H1 (cell line): ENCODE data around the gene FAM170B. TPM values are rescaled to one million over a fixed set of nuclear protein-coding genes. Genes with fewer than 3 reads are reported as not detected.

Experiments
- CTCF ChIA-PET: fragments of 300-600 bp; sonication (Branson Sonifier 250); formaldehyde crosslinking; loops from one replicate; lab custom pipeline; 2021; ENCODE audit not compliant: partially characterized antibody; lab: Charles Lee
- POLR2A ChIA-PET: fragments of 300-600 bp; sonication (Branson Sonifier 250); formaldehyde crosslinking; loops from one replicate; lab custom pipeline; 2021; ENCODE audit warnings: inconsistent platforms; ENCODE audit not compliant: partially characterized antibody; lab: Charles Lee
- DNase-seq, 2 experiments: peaks; one replicate each; pipeline versions ENCODE4 v3.0.0 to v3.0.0-alpha.2; 2010 to 2022; ENCODE audit warnings: low spot score in 2 of 2, low read depth in 1 of 2, mixed read lengths in 1 of 2
- FAIRE-seq: peaks from 2 replicates; lab custom pipeline; 2011; peaks lifted over from hg19 to GRCh38; lab: Jason Lieb, UNC
- H2AFZ ChIP-seq: 2 replicates; pipeline ENCODE4 v1.8.1; 2012; ENCODE audit warnings: low read length, inconsistent platforms
- H2AK5ac ChIP-seq: 2 replicates; pipeline ENCODE4 v1.6.1; 2013; ENCODE audit warnings: low read depth, low read length
- H2BK120ac ChIP-seq: replicated peaks from 2 replicates; pipeline ENCODE3; 2013; ENCODE audit warnings: low read depth, low read length, inconsistent platforms
- H2BK12ac ChIP-seq: 2 replicates; pipeline ENCODE4 v1.6.1; 2013; ENCODE audit warnings: low read depth, low read length
- H2BK15ac ChIP-seq: 2 replicates; pipeline ENCODE4 v1.6.1; 2013; ENCODE audit warnings: low read length
- H2BK20ac ChIP-seq: 2 replicates; pipeline ENCODE4 v1.6.1; 2013; ENCODE audit warnings: low read length
- H2BK5ac ChIP-seq: 2 replicates; pipeline ENCODE4 v1.6.1; 2013; ENCODE audit warnings: low read depth, low read length
- H3K14ac ChIP-seq: 2 replicates; pipeline ENCODE4 v1.6.1; 2013; ENCODE audit warnings: inconsistent platforms; ENCODE audit not compliant: insufficient read length
- H3K18ac ChIP-seq: 2 replicates; pipeline ENCODE4 v1.6.1; 2013; ENCODE audit warnings: low read length; ENCODE audit errors: extremely low read depth
- H3K23ac ChIP-seq: 2 replicates; pipeline ENCODE4 v1.6.1; 2013; ENCODE audit warnings: inconsistent platforms; ENCODE audit not compliant: insufficient read length
- H3K23me2 ChIP-seq: 2 replicates; pipeline ENCODE4 v1.6.1; 2013; ENCODE audit warnings: low read depth, low read length
- H3K27ac ChIP-seq: 2 replicates; pipeline ENCODE4 v1.6.1; 2011; ENCODE audit warnings: low read depth, low read length, inconsistent platforms
- H3K27me3 ChIP-seq, 4 experiments: replicated peaks in 1 of 4; 1 replicate in 1 of 4; 2 replicates in 3 of 4; pipeline versions ENCODE4 v1.6.1 to v1.8.1; 2011 to 2013; ENCODE audit warnings: low read length in 3 of 4, mild to moderate bottlenecking in 3 of 4, inconsistent platforms in 2 of 4, mixed read lengths in 2 of 4, moderate library complexity in 1 of 4; ENCODE audit not compliant: control insufficient read depth in 3 of 4, insufficient read depth in 3 of 4; ENCODE audit errors: extremely low read depth in 1 of 4
- H3K36me3 ChIP-seq, 4 experiments: 2 replicates each; pipeline versions ENCODE4 v1.6.1 to v1.8.1; 2011 to 2013; ENCODE audit warnings: mild to moderate bottlenecking in 4 of 4, low read length in 3 of 4, moderate library complexity in 2 of 4, control low read depth in 1 of 4, inconsistent platforms in 1 of 4; ENCODE audit not compliant: insufficient read depth in 4 of 4, control insufficient read depth in 2 of 4
- H3K4ac ChIP-seq: replicated peaks from 2 replicates; pipeline ENCODE3; 2013; ENCODE audit warnings: low read length, low read depth, mixed read lengths, inconsistent platforms; ENCODE audit not compliant: insufficient read length
- H3K4me1 ChIP-seq, 4 experiments: replicated peaks in 1 of 4; 1 replicate in 1 of 4; 2 replicates in 3 of 4; pipeline versions ENCODE4 v1.6.1 to v1.8.1; 2011 to 2013; ENCODE audit warnings: low read length in 3 of 4, inconsistent platforms in 2 of 4, mixed read lengths in 1 of 4; ENCODE audit not compliant: insufficient read depth in 4 of 4, control insufficient read depth in 3 of 4
- H3K4me2 ChIP-seq, 2 experiments: 2 replicates each; pipeline versions ENCODE4 v1.6.1 to v1.8.1; 2011 to 2013; ENCODE audit warnings: low read depth in 2 of 2, low read length in 2 of 2, control low read depth in 1 of 2, inconsistent platforms in 1 of 2, mild to moderate bottlenecking in 1 of 2; ENCODE audit not compliant: insufficient read depth in 1 of 2
- H3K4me3 ChIP-seq, 4 experiments: fragments of 200-600, 300-600 bp in 1 of 4; sonication (generic), shearing (Covaris generic), sonication (Bioruptor Twin) in 1 of 4; 2 replicates each; pipeline versions ENCODE4 v1.5.1 to v1.8.1; 2011 to 2016; ENCODE audit warnings: low read length in 4 of 4, low read depth in 3 of 4, control low read depth in 2 of 4, inconsistent platforms in 2 of 4, mild to moderate bottlenecking in 2 of 4, mixed read lengths in 1 of 4, moderate library complexity in 1 of 4; ENCODE audit not compliant: insufficient read depth in 2 of 4; ENCODE audit errors: extremely low read depth in 1 of 4
- H3K56ac ChIP-seq: replicated peaks from 2 replicates; pipeline ENCODE3; 2013; ENCODE audit warnings: low read depth, mild to moderate bottlenecking, mixed read lengths, low read length, inconsistent platforms; ENCODE audit not compliant: insufficient read length
- H3K79me1 ChIP-seq: 2 replicates; pipeline ENCODE4 v1.6.1; 2013; ENCODE audit warnings: low read depth, low read length, control low read depth
- H3K79me2 ChIP-seq, 2 experiments: 2 replicates each; pipeline versions ENCODE4 v1.6.1 to v1.8.1; 2012 to 2013; ENCODE audit warnings: low read length in 2 of 2, mild to moderate bottlenecking in 2 of 2, inconsistent platforms in 1 of 2; ENCODE audit not compliant: insufficient read depth in 2 of 2, control insufficient read depth in 1 of 2
- H3K9ac ChIP-seq, 4 experiments: replicated peaks in 1 of 4; 1 replicate in 1 of 4; 2 replicates in 3 of 4; pipeline versions ENCODE4 v1.6.1 to v1.8.1; 2011 to 2013; ENCODE audit warnings: low read depth in 3 of 4, low read length in 3 of 4, control low read depth in 2 of 4, mild to moderate bottlenecking in 2 of 4, moderate library complexity in 2 of 4, inconsistent platforms in 1 of 4; ENCODE audit errors: extremely low read depth in 1 of 4
- H3K9me3 ChIP-seq, 2 experiments: 2 replicates each; pipeline versions ENCODE4 v1.6.1 to v1.8.1; 2012 to 2013; ENCODE audit warnings: mild to moderate bottlenecking in 2 of 2, moderate library complexity in 2 of 2, control low read depth in 1 of 2, inconsistent platforms in 1 of 2, low read depth in 1 of 2, low read length in 1 of 2, mixed read lengths in 1 of 2; ENCODE audit not compliant: insufficient read depth in 2 of 2
- H4K20me1 ChIP-seq, 2 experiments: replicated peaks in 1 of 2; 2 replicates each; pipeline versions ENCODE3 to v1.8.1; 2011 to 2013; ENCODE audit warnings: inconsistent platforms in 2 of 2, low read length in 2 of 2, mild to moderate bottlenecking in 1 of 2; ENCODE audit not compliant: insufficient read depth in 2 of 2, control insufficient read depth in 1 of 2
- H4K5ac ChIP-seq: 2 replicates; pipeline ENCODE4 v1.6.1; 2013; ENCODE audit warnings: low read length, low read depth, mixed read lengths, inconsistent platforms; ENCODE audit not compliant: insufficient read length
- H4K8ac ChIP-seq: 2 replicates; pipeline ENCODE4 v1.8.0; 2013; ENCODE audit warnings: mild to moderate bottlenecking, moderate library complexity, low read length, inconsistent platforms; ENCODE audit not compliant: insufficient read depth; ENCODE audit errors: extremely low read depth
- H4K91ac ChIP-seq: replicated peaks from 2 replicates; pipeline ENCODE3; 2013; ENCODE audit warnings: low read length, mixed read lengths, inconsistent platforms; ENCODE audit not compliant: insufficient read length
- GABPA ChIP-seq: IDR thresholded peaks from 2 replicates; pipeline ENCODE4 v1.6.1; 2011; ENCODE audit warnings: mild to moderate bottlenecking, low read length, moderate library complexity, borderline replicate concordance; ENCODE audit not compliant: insufficient read depth
- NANOG ChIP-seq: IDR thresholded peaks from 2 replicates; pipeline ENCODE4 v1.6.1; 2011; ENCODE audit warnings: low read length, low read depth, mild to moderate bottlenecking, inconsistent platforms; ENCODE audit not compliant: insufficient read depth, poor library complexity, severe bottlenecking
- WGBS, 2 experiments: shearing (Covaris generic) in 1 of 2; methylation state at CpG; one replicate each; pipeline versions ENCODE4 v1.1.6 to v1.1.7; 2013 to 2015; ENCODE audit warnings: low lambda C conversion rate in 2 of 2, mixed read lengths in 2 of 2, inconsistent platforms in 1 of 2, low coverage in 1 of 2, missing lambda C conversion rate in 1 of 2; ENCODE audit not compliant: insufficient replicate concordance in 2 of 2, insufficient coverage in 1 of 2, insufficient read length in 1 of 2; ENCODE audit errors: extremely low coverage in 1 of 2, missing lambda C conversion rate in 1 of 2; 5-methylcytosine and 5-hydroxymethylcytosine counted together
- polyA plus RNA-seq, 7 experiments: library from polyadenylated mRNA; depleted of rRNA in 3 of 7; stranded (reverse) in 5 of 7; unstranded in 2 of 7; fragments of >200 nt in 5 of 7; fragments of 200-250 nt in 2 of 7; gene quantifications; 1 replicate in 5 of 7; 2 replicates in 1 of 7; 4 replicates in 1 of 7; pipeline versions ENCODE4 v1.2.1 to v1.2.3, GENCODE V29; 2011 to 2013; ENCODE audit warnings: missing spikeins in 2 of 7, mixed read lengths in 2 of 7
- total RNA-seq: library from RNA; stranded (reverse); fragmentation: NEBNext Ultra II Directional; extraction: Animal tissue kit (Norgen Biotek cat#: 25700); gene quantifications from 2 replicates; pipeline ENCODE4 v1.2.1, GENCODE V29; 2021

Gene FAM170B
- total and polyA plus RNA-seq, 2 of the 8 experiments (the other 6 are each of a cell fraction or from before 2014, with no cell fraction given): not detected

- H3K79me1 ChIP-seq: no peaks in the 10 kb centered on the region
- H2AFZ ChIP-seq: no peak overlapping the region
- no peaks in the 10 kb centered on the region for H4K20me1 ChIP-seq
- TF ChIP-seq NANOG (no peak), GABPA (no peak)
- H3K23me2 ChIP-seq: no peaks in the 10 kb centered on the region
- no peak overlapping the region for H2BK20ac ChIP-seq
- DNase-seq: no peak
- H2AK5ac ChIP-seq: no peak overlapping the region
- no peak overlapping the region for H3K4ac ChIP-seq
- no peak overlapping the region for H3K4me2 ChIP-seq
- POLR2A ChIA-PET: no interaction called here
- H2BK15ac ChIP-seq: no peak overlapping the region
- no peak overlapping the region for H3K23ac ChIP-seq
- H3K27ac ChIP-seq: no peak overlapping the region
- no peak overlapping the region for H3K56ac ChIP-seq
- no peak overlapping the region for H2BK12ac ChIP-seq
- H3K14ac ChIP-seq: no peak overlapping the region
- H3K4me1 ChIP-seq: no peaks in the 10 kb centered on the region
- H3K4me3 ChIP-seq: no peak overlapping the region
- H3K27me3 ChIP-seq: no peaks in the 10 kb centered on the region; a peak in 1 of 7 replicates
- H4K8ac ChIP-seq: no peak overlapping the region
- no peak overlapping the region for H4K91ac ChIP-seq
- WGBS, 2 experiments: 80% methylated on average over 10 of the region's 10 CpGs; no CpG with 5 or more reads in 1 of the 2 experiments
- FAIRE-seq: no peak
- no peak overlapping the region for H3K9ac ChIP-seq
- H3K18ac ChIP-seq: no peak overlapping the region
- H3K9me3 ChIP-seq: no peaks in the 10 kb centered on the region
- H3K36me3 ChIP-seq: no peaks in the 10 kb centered on the region
- CTCF ChIA-PET: interaction anchor here (0.5 to 4.6 kb wide), 5 partner anchors 12 to 401 kb away, joined by 3 to 49 read pairs (median 3); no protein-coding TSS in a partner anchor
- peak overlapping the region; percentile 7; the same call in 1 of the 2 replicates for H2BK5ac ChIP-seq
- H4K5ac ChIP-seq: no peak overlapping the region
- no peaks in the 10 kb centered on the region for H3K79me2 ChIP-seq
- H2BK120ac ChIP-seq: no peak overlapping the region
These were observed 41.2 kb upstream of the FAM170B start for GRCh38 chr10:49174926-49175500.
